HCT116 (cell line): ENCODE data around the gene ABR. TPM values are rescaled to one million over a fixed set of nuclear protein-coding genes. Genes with fewer than 3 reads are reported as not detected.

Source experiments
- ATAC-seq: fragments of 200-7000 bp; cut with Tn5 transposase; 2 replicates; pipeline ENCODE4 v1.9.1; 2020; ENCODE audit warnings: mild to moderate bottlenecking, moderate library complexity
- BruUV-seq: library from RNA; stranded (reverse); fragments of 400-500 nt; replicated peaks from 2 replicates; lab custom pipeline; 2021; lab: Mats Ljungman, UMichigan
- CTCF ChIA-PET: fragments of 300-600 bp; sonication (Branson Sonifier 250); formaldehyde crosslinking; loops from one replicate; lab custom pipeline; 2021; ENCODE audit warnings: antibody characterized with exemption; lab: Charles Lee
- POLR2A ChIA-PET: fragments of 300-600, 350-600 bp; sonication (Branson Sonifier 250); formaldehyde crosslinking; loops from one replicate; lab custom pipeline; 2021; ENCODE audit warnings: antibody characterized with exemption; lab: Charles Lee
- RAD21 ChIA-PET, 2 experiments: fragments of 300-600 bp; sonication (Branson Sonifier 250); formaldehyde crosslinking; loops; one replicate each; lab custom pipeline; 2023; ENCODE audit warnings: low total read pairs in 2 of 2; ENCODE audit not compliant: uncharacterized antibody in 2 of 2, unreplicated experiment in 2 of 2, low non-redundant PET in 1 of 2; lab: Charles Lee
- DNase-seq: peaks from one replicate; pipeline ENCODE4 v3.0.0-alpha.2; 2010; ENCODE audit warnings: low read depth, low spot score
- H2AFZ ChIP-seq: fragments of 200-600 bp; shearing (Covaris generic), sonication (generic); 2 replicates; pipeline ENCODE4 v1.6.1; 2017; ENCODE audit warnings: low read depth, mixed run types, mixed read lengths, antibody characterized with exemption, low read length; ENCODE audit not compliant: poor library complexity, severe bottlenecking
- H3K27ac ChIP-seq: 2 replicates; pipeline ENCODE4 v1.5.1; 2012; ENCODE audit warnings: low read depth, low read length
- H3K27me3 ChIP-seq: fragments of 200-600 bp; sonication (generic); 2 replicates; pipeline ENCODE4 v1.6.1; 2016; ENCODE audit warnings: mixed run types, low read length, mixed read lengths; ENCODE audit not compliant: insufficient read depth
- H3K36me3 ChIP-seq, 2 experiments: fragments of 200-500 bp in 1 of 2; fragments of 200-600 bp in 1 of 2; sonication (Bioruptor generic) in 1 of 2; sonication (generic) in 1 of 2; 2 replicates each; pipeline versions ENCODE4 v1.5.1 to v1.6.1; 2014 to 2016; ENCODE audit warnings: low read length in 2 of 2, inconsistent platforms in 1 of 2, mixed read lengths in 1 of 2, mixed run types in 1 of 2; ENCODE audit not compliant: insufficient read depth in 2 of 2, control insufficient read depth in 1 of 2
- H3K4me1 ChIP-seq, 2 experiments: fragments of 200-600 bp in 1 of 2; sonication (generic) in 1 of 2; 2 replicates each; pipeline versions ENCODE4 v1.5.1 to v1.6.1; 2012 to 2017; ENCODE audit warnings: low read length in 2 of 2, inconsistent platforms in 1 of 2, mild to moderate bottlenecking in 1 of 2, mixed read lengths in 1 of 2, mixed run types in 1 of 2, moderate library complexity in 1 of 2; ENCODE audit not compliant: insufficient read depth in 2 of 2, control insufficient read depth in 1 of 2
- H3K4me2 ChIP-seq: fragments of 200-600 bp; sonication (generic); 2 replicates; pipeline ENCODE4 v1.6.1; 2017; ENCODE audit warnings: mixed run types, low read length, mixed read lengths
- H3K4me3 ChIP-seq, 2 experiments: fragments of 200-600 bp in 1 of 2; sonication (generic) in 1 of 2; replicated peaks in 1 of 2; 2 replicates each; pipeline ENCODE4 v1.5.1; 2011 to 2016; ENCODE audit warnings: low read length in 2 of 2, control low read depth in 1 of 2, low read depth in 1 of 2, mild to moderate bottlenecking in 1 of 2, mixed read lengths in 1 of 2, mixed run types in 1 of 2
- H3K79me2 ChIP-seq: fragments of 200-600 bp; sonication (generic); 2 replicates; pipeline ENCODE4 v1.6.1; 2017; ENCODE audit warnings: mild to moderate bottlenecking, mixed run types, low read length, moderate library complexity, mixed read lengths; ENCODE audit not compliant: insufficient read depth
- H3K9ac ChIP-seq: fragments of 200-600 bp; sonication (generic); 2 replicates; pipeline ENCODE4 v1.6.1; 2016; ENCODE audit warnings: low read length, mixed read lengths
- H3K9me2 ChIP-seq: fragments of 200-600 bp; sonication (generic), shearing (Covaris generic); 2 replicates; pipeline ENCODE4 v1.6.1; 2017; ENCODE audit warnings: mixed run types, mild to moderate bottlenecking, moderate library complexity; ENCODE audit not compliant: insufficient read depth
- H3K9me3 ChIP-seq, 2 experiments: fragments of 200-500 bp in 1 of 2; fragments of 200-600 bp in 1 of 2; sonication (Bioruptor generic) in 1 of 2; sonication (generic) in 1 of 2; 2 replicates each; pipeline ENCODE4 v1.6.1; 2014 to 2017; ENCODE audit warnings: low read length in 2 of 2, mixed read lengths in 2 of 2, inconsistent platforms in 1 of 2, low read depth in 1 of 2, mild to moderate bottlenecking in 1 of 2, mixed run types in 1 of 2, moderate library complexity in 1 of 2; ENCODE audit not compliant: control insufficient read depth in 1 of 2, insufficient read depth in 1 of 2
- H4K20me1 ChIP-seq: fragments of 200-600 bp; sonication (generic), shearing (Covaris generic); 2 replicates; pipeline ENCODE4 v1.6.1; 2017; ENCODE audit warnings: mixed run types, mild to moderate bottlenecking, moderate library complexity; ENCODE audit not compliant: insufficient read depth
- CTCF ChIP-seq, 3 experiments: fragments of 200-600 bp in 1 of 3; sonication (generic) in 1 of 3; IDR thresholded peaks in 2 of 3; conservative IDR thresholded peaks in 1 of 3; 2 replicates each; pipeline ENCODE4 v1.5.1; 2012 to 2017; ENCODE audit warnings: low read depth in 2 of 3, low read length in 2 of 3, antibody characterized with exemption in 1 of 3, borderline replicate concordance in 1 of 3, control low read depth in 1 of 3, mild to moderate bottlenecking in 1 of 3, mixed read lengths in 1 of 3, mixed run types in 1 of 3, moderate library complexity in 1 of 3; ENCODE audit not compliant: insufficient read depth in 1 of 3
- ELF1 ChIP-seq: IDR thresholded peaks from 2 replicates; pipeline ENCODE4 v1.6.1; 2012; ENCODE audit warnings: low read depth, borderline replicate concordance
- RAD21 ChIP-seq: IDR thresholded peaks from 2 replicates; pipeline ENCODE4 v1.6.1; 2012; ENCODE audit warnings: low read depth, mild to moderate bottlenecking
- YY1 ChIP-seq: IDR thresholded peaks from 2 replicates; pipeline ENCODE4 v1.6.1; 2011; ENCODE audit warnings: low read length, low read depth, moderate library complexity, mild to moderate bottlenecking; ENCODE audit not compliant: insufficient replicate concordance; ENCODE audit errors: extremely low read depth
- intact Hi-C: fragments of 100-400 bp; cut with micrococcal nuclease; formaldehyde crosslinking; loops from 2 replicates; pipeline ENCODE4 v1.10.0; 2022
- total RNA-seq: library from RNA; stranded (reverse); gene quantifications from one replicate; pipeline ENCODE4 v1.2.1, GENCODE V29; 2021; ENCODE audit not compliant: unreplicated experiment

The ABR gene
- total RNA-seq, 1 experiment from 2014 or later, result 58.5 TPM

GRCh38 chr17:1058423-1059130, 121.2 kb downstream of the ABR start:
- no peaks in the 10 kb centered on the region for H3K27me3 ChIP-seq
- H4K20me1 ChIP-seq, result no peaks in the 10 kb centered on the region
- no peak overlapping the region for H3K27ac ChIP-seq
- ChIA-PET RAD21 (interaction anchor here (0.6 to 2.1 kb wide), 15 partner anchors 52 to 577 kb away, joined by 3 to 23 read pairs (median 6); no protein-coding TSS in a partner anchor), CTCF (interaction anchor here (0.5 to 4.2 kb wide), 38 partner anchors 8 to 475 kb away, joined by 3 to 114 read pairs (median 4); partner anchors contain the start of genes ABR and TIMM22), POLR2A (interaction anchor here (0.6 to 2.1 kb wide), 3 partner anchors 64 to 89 kb away, joined by 3 to 9 read pairs (median 4); no protein-coding TSS in a partner anchor)
- TF ChIP-seq RAD21 (peak; percentile 88), CTCF (IDR thresholded peaks at IDR 0.05 in 2 of 3, conservative IDR thresholded peaks at IDR 0.05 in 1 of 3; ENCODE audit: borderline replicate concordance in 1 of 3, insufficient read depth in 1 of 3, low read depth in 2 of 3, low read length in 2 of 3) (peak; percentile 63 to 75 (median 66); a peak in 5 of 6 replicates), YY1 (peak; percentile 34), ELF1 (no peak)
- intact Hi-C loops, result loop anchor here (1.0 to 5.0 kb wide), 4 partner anchors 89 to 274 kb away; no protein-coding TSS in a partner anchor
- no peaks in the 10 kb centered on the region for H3K9me2 ChIP-seq
- H2AFZ ChIP-seq, result no peak overlapping the region
- H3K79me2 ChIP-seq, result no peaks in the 10 kb centered on the region
- DNase-seq (peak; percentile 51), ATAC-seq (peak; percentile 65)
- BruUV-seq, result no TSS peak
- 0 out of 4 replicates have a peak, but pooled peaks cover 0 to 4% of the 10 kb centered on the region in 2 experiments for H3K36me3 ChIP-seq
- H3K4me2 ChIP-seq, result no peak overlapping the region
- H3K9ac ChIP-seq, result no peak overlapping the region
- H3K4me1 ChIP-seq, result peaks cover 15 to 24% of the 10 kb centered on the region in 2 experiments
- H3K4me3 ChIP-seq, result no peak overlapping the region
- H3K9me3 ChIP-seq, result no peaks in the 10 kb centered on the region
